Endothelial cell of hepatic sinusoid (primary cell): ENCODE data around the gene C11orf91.

Source experiments
- in situ Hi-C: cut with HindIII; loops from 2 replicates; pipeline ENCODE4 v1.10.0; 2017; ENCODE audit warnings: low sequenced_read_pairs

C11orf91 gene

GRCh38 chr11:33654594-33654993 is 46.0 kb downstream of the C11orf91 start:
- in situ Hi-C loops = no loop called here

DNA sequence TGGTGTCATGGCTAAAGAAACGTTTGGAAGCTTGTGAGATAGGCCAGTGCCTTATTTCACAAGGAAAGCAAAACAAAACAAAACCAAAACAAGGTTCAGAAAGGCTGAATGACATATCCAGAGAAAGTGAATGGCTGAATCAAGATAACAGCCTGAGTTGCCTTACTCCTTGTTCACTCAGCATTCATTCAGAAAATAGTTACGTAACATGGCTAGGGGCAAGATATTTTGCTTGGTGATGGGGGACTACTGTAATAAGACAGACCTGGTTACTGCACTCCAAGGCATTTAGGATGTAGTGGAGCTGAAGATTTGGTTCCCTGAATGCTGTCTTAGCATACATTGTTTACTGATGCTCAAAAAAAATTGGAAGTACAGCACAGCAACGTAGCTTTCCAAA is 47.7 kb downstream of the C11orf91 start:
- in situ Hi-C loops = no loop called here

DNA sequence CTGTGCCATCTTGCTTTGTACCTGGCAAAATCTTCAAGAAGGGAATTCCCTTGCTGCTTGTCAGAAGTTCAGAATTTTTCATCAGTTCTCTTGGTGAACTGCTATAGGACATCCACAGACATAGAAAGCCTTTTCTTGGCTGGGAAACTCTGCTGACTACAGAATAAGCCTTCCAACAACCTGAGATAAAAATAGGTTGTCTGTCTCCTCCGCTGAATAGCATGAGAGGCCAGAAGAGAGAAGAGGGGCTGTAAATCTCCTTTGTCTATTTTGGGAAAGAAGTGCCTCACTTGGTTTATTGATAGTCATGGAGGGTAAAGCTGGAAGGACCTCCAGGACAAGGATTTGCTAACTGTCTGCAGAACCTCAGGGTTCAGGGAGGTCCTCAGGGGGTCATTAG is 48.2 kb downstream of the C11orf91 start:
- in situ Hi-C loops = no loop called here

DNA sequence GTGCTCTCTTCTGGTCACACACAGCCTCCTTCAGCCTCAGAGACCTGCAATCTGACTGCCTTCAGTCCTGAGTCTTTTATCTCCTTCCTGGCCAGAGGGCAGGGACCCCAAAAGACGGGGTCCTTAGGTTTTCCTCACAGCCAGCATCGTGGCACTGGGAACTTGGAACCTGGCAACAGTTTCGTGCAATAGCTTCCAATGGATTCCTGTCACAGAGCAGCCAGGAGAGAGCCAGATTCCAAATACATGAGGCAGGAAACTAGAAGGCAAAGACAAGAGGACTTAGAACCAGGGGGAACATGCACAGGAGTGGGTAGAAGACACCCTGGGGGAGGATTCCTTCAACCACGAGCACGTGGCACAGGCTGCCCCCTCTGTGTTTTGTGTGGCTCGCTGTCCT is 48.6 kb downstream of the C11orf91 start:
- in situ Hi-C loops = no loop called here

GRCh38 chr11:33651555-33651954 is 49.1 kb downstream of the C11orf91 start:
- in situ Hi-C loops = no loop called here

GRCh38 chr11:33649944-33650343 is 50.7 kb downstream of the C11orf91 start:
- in situ Hi-C loops = no loop called here
